HUES48 (cell line): ENCODE results near the gene LAMA2.

Experiments used
- H3K27ac ChIP-seq: one replicate; pipeline ENCODE4 v1.7.0; 2013; ENCODE audit warnings: low read depth, low read length, inconsistent platforms
- H3K27me3 ChIP-seq: 2 replicates; pipeline ENCODE4 v1.6.1; 2013; ENCODE audit warnings: mild to moderate bottlenecking, low read length; ENCODE audit not compliant: control insufficient read depth, insufficient read depth
- H3K36me3 ChIP-seq: 2 replicates; pipeline ENCODE4 v1.6.1; 2013; ENCODE audit warnings: low read length; ENCODE audit not compliant: control insufficient read depth, insufficient read depth
- H3K4me1 ChIP-seq: 2 replicates; pipeline ENCODE4 v1.6.1; 2013; ENCODE audit warnings: mild to moderate bottlenecking, low read length; ENCODE audit not compliant: control insufficient read depth, insufficient read depth
- H3K4me3 ChIP-seq: 2 replicates; pipeline ENCODE4 v1.5.1; 2013; ENCODE audit warnings: mild to moderate bottlenecking, low read depth, low read length
- H3K9ac ChIP-seq: 2 replicates; pipeline ENCODE4 v1.6.1; 2013; ENCODE audit warnings: mild to moderate bottlenecking, low read depth, low read length, moderate library complexity
- H3K9me3 ChIP-seq: 2 replicates; pipeline ENCODE4 v1.6.1; 2013; ENCODE audit warnings: low read length; ENCODE audit not compliant: control insufficient read depth, insufficient read depth

Gene LAMA2

DNA sequence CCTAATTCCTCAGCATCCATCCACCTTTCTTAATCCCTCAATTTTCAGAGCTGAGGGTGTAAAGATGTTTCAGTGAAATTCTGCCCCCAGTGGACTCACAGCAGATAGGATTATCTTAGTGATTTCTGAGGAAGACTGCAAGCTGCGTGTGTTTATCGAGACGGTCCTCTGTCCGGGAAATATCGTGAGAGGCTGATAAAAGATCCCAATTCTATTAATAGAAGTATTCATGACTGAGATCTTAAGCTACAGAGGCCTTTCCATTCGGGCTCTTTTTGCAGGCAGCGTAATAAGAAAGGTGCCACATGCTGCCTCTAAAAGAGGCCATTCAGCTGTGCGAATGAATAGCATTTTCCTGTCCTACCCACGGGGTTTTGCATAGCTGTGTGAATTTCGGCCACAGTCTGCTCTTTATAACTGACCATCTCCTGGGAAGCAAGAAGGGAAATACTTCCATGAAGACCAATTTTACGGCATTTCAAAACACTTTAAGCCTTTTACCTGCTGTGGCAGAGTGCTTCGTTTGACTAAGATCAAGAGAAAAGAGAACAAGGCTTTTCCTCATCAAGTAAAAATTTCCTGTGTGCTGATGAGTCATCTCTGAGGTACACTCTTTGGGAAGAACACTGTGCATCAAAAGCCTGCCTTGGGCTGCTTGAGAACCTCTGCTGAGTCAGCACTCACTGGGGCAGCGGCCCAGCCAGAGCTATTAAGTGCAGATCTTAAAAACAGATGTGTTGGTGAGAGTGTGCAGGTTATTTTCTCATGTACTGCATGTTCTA lies 618.2 kb downstream of the LAMA2 start:
- peaks cover 22% of the 10 kb centered on the region; the same call in 1 of the 2 replicates for H3K4me1 ChIP-seq
- no peak overlapping the region for H3K9ac ChIP-seq
- H3K4me3 ChIP-seq, result no peak overlapping the region
- H3K36me3 ChIP-seq, result no peaks in the 10 kb centered on the region
- H3K9me3 ChIP-seq, result no peaks in the 10 kb centered on the region
- H3K27me3 ChIP-seq, result no peaks in the 10 kb centered on the region
- H3K27ac ChIP-seq, result peak overlapping the region; percentile 81

GRCh38 chr6:129501740-129502660 lies 619.1 kb downstream of the LAMA2 start:
- no peaks in the 10 kb centered on the region for H3K9me3 ChIP-seq
- H3K27me3 ChIP-seq, result no peaks in the 10 kb centered on the region
- no peaks in the 10 kb centered on the region for H3K36me3 ChIP-seq
- H3K4me3 ChIP-seq, result no peak overlapping the region
- peaks cover 22% of the 10 kb centered on the region; the same call in 1 of the 2 replicates for H3K4me1 ChIP-seq
- peak overlapping the region; percentile 81 for H3K27ac ChIP-seq
- H3K9ac ChIP-seq, result no peak overlapping the region; the same call in 1 of the 2 replicates

- no peak overlapping the region for H3K9ac ChIP-seq
- H3K9me3 ChIP-seq, result no peaks in the 10 kb centered on the region
- H3K27ac ChIP-seq, result no peak overlapping the region
- no peaks in the 10 kb centered on the region for H3K36me3 ChIP-seq
- no peak overlapping the region for H3K4me3 ChIP-seq
- H3K27me3 ChIP-seq, result no peaks in the 10 kb centered on the region
- H3K4me1 ChIP-seq, result peaks cover 22% of the 10 kb centered on the region; the same call in 1 of the 2 replicates
Observed at GRCh38 chr6:129504456-129504855, 621.5 kb downstream of the LAMA2 start.

DNA sequence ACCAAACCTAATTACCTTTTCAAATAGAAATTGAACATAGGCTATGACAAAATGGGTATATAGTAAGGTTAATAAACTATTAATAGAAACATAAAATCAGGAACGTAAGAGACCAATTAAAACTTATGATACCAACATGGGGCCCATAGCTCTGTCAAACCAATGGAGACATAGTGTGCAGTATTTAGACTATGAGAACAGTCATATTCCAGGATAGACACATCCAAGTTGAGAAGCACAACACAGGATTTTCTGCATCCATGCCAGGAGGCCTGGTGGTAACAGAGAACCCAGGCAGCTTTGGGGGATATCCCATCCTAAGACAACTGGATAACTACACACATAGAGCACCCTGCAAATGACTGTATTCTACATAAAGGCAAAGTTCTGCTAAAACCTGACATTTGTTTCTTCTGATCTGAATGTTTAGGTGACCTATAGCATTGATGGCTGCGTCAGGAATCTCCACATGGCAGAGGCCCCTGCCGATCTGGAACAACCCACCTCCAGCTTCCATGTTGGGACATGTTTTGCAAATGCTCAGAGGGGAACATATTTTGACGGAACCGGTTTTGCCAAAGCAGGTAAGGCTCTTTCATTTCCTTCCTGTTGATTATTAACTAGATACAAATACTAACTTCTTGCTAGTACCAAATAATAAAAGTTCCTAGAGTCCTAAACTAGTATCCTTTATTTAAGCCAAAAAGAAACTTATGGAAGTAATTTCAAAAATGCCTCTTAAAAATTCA lies 624.3 kb downstream of the LAMA2 start:
- Histone ChIP-seq H3K4me3 (no peak overlapping the region), H3K27me3 (no peaks in the 10 kb centered on the region), H3K27ac (no peak overlapping the region)

DNA sequence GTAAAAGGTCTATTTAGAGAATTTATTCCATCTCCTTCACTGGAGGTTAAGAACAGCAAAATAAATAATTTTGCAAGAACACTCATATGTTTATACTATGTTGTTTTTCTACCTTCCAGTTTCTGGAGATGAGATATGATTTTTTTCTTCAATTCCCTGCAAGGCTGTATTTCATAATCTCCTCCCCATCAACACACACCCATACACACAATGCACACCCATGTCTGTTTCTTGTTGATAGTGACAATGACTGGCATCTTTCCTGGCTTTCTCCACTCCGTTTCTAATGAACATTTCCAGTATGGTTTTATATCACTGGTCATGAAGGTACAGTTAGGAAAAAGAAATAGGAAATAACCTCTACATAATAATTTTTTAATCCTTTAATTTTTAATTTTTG lies 624.9 kb downstream of the LAMA2 start:
- Histone ChIP-seq H3K27ac (no peak overlapping the region), H3K9me3 (no peaks in the 10 kb centered on the region), H3K9ac (no peak overlapping the region), H3K27me3 (no peaks in the 10 kb centered on the region), H3K4me3 (no peak overlapping the region), H3K4me1 (0 out of 2 replicates have a peak, but pooled peaks cover 6% of the 10 kb centered on the region), H3K36me3 (no peaks in the 10 kb centered on the region)

More for the DNA sequence above, 624.3 kb downstream of the LAMA2 start:
- peaks cover 11% of the 10 kb centered on the region; the same call in 1 of the 2 replicates for H3K4me1 ChIP-seq
- H3K36me3 ChIP-seq, result no peaks in the 10 kb centered on the region
- H3K9ac ChIP-seq, result no peak overlapping the region
- no peaks in the 10 kb centered on the region for H3K9me3 ChIP-seq

DNA sequence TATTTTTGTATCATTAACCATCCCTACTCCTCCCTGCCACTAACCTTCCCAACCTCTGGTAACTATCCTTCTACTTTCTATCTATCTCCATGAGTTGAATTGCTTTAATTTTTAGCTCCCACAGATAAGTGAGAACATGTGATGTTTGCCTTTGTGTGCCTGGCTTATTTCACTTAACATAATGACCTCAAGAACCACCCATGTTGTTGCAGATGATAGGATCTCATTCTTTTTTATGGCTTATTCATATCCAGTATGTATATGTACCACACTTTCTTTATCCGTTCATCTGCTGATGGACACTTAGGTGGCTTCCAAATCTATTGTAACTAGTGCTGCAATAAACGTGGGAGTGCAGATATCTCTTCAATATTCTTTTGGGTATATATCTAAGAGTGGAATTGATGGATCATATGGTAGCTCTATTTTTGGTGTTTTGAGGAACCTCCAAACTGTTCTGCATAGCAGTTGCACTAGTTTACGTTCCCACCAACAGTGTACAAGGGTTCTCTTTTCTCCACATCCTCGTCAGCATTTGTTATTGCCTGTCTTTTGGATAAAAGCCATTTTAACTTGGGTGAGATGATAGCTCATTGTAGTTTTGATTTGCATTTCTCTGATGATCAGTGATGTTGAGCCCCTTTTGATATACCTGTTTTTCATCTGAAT lies 625.7 kb downstream of the LAMA2 start:
- H3K9me3 ChIP-seq, result no peaks in the 10 kb centered on the region
- no peaks in the 10 kb centered on the region for H3K36me3 ChIP-seq
- H3K27me3 ChIP-seq, result no peaks in the 10 kb centered on the region
- no peak overlapping the region for H3K4me3 ChIP-seq
- H3K27ac ChIP-seq, result no peak overlapping the region
- no peak overlapping the region for H3K9ac ChIP-seq
- H3K4me1 ChIP-seq, result no peaks in the 10 kb centered on the region

GRCh38 chr6:129510950-129511349 lies 628.0 kb downstream of the LAMA2 start:
- Histone ChIP-seq H3K9ac (no peak overlapping the region), H3K4me3 (no peak overlapping the region), H3K36me3 (no peaks in the 10 kb centered on the region), H3K27ac (no peak overlapping the region), H3K9me3 (no peaks in the 10 kb centered on the region), H3K4me1 (no peaks in the 10 kb centered on the region), H3K27me3 (no peaks in the 10 kb centered on the region)

DNA sequence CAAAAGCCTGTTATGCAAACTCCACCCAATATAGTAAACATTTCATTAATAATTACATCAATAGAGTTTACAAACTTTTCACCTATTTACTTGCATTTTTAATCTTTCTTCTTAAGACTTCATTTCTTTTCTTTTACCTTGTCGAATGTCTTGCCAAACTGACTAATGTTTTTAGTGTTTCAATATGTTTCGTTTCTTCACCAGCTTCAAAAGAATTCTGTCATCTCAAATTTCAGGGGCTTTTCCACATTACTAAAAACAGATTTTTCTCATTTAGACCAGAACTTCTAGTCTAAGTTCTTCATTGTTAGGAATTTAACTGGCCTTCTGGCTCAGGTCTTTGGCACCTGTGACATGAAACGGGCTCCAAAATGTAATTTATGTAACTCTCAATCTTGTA lies 630.5 kb downstream of the LAMA2 start:
- Histone ChIP-seq H3K27me3 (no peaks in the 10 kb centered on the region), H3K27ac (no peak overlapping the region), H3K4me3 (no peak overlapping the region), H3K9me3 (no peaks in the 10 kb centered on the region), H3K4me1 (no peaks in the 10 kb centered on the region), H3K9ac (no peak overlapping the region), H3K36me3 (no peaks in the 10 kb centered on the region)

DNA sequence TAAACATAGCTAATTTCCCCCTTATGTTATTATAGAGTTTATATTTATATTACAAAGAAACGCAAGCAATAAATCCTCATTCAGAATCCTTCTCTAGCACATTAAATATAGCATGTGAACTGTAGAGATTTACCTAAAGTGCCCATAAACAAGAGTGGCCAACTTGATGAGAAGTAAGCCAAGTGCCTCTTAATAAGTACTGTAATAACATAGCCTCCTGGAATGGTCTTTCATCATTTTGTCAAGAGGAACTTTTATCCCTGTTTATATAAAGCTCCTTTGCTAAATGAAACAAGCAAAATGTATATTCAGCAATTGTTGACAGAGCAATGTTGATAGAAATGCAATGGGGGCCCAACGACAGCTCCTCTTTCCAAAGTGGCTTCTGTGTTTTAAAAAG lies 632.1 kb downstream of the LAMA2 start:
- H3K4me1 ChIP-seq, result no peaks in the 10 kb centered on the region
- H3K27ac ChIP-seq, result no peak overlapping the region
- no peaks in the 10 kb centered on the region for H3K36me3 ChIP-seq
- H3K27me3 ChIP-seq, result no peaks in the 10 kb centered on the region
- no peak overlapping the region for H3K4me3 ChIP-seq
- no peak overlapping the region for H3K9ac ChIP-seq
- H3K9me3 ChIP-seq, result no peaks in the 10 kb centered on the region

- no peaks in the 10 kb centered on the region for H3K9me3 ChIP-seq
- no peaks in the 10 kb centered on the region for H3K27me3 ChIP-seq
Observed at GRCh38 chr6:129516005-129516404, 633.1 kb downstream of the LAMA2 start.

More at GRCh38 chr6:129516005-129516404, 633.1 kb downstream of the LAMA2 start:
- Histone ChIP-seq H3K36me3 (no peaks in the 10 kb centered on the region), H3K9ac (no peak overlapping the region), H3K4me1 (no peaks in the 10 kb centered on the region), H3K4me3 (no peak overlapping the region), H3K27ac (no peak overlapping the region)
